22Rv1 (cell line): ENCODE results near the gene GTPBP1.
A peak's percentile ranks its signal among the peaks of the same experiment; 100 is the strongest.

Source experiments
- H3K27ac ChIP-seq: fragments of 450-650 bp; 2 replicates; pipeline ENCODE4 v1.5.1; 2017
- ZFX ChIP-seq: fragments of 450-650 bp; IDR thresholded peaks from 2 replicates; pipeline ENCODE4 v1.6.1; 2017; ENCODE audit warnings: antibody characterized with exemption, borderline replicate concordance
- TF ChIP-seq, protein P1 (sequence below): fragments of 450-650 bp; IDR thresholded peaks from 2 replicates; pipeline ENCODE4 v1.5.1; 2017; ENCODE audit warnings: mild to moderate bottlenecking

Gene GTPBP1

DNA sequence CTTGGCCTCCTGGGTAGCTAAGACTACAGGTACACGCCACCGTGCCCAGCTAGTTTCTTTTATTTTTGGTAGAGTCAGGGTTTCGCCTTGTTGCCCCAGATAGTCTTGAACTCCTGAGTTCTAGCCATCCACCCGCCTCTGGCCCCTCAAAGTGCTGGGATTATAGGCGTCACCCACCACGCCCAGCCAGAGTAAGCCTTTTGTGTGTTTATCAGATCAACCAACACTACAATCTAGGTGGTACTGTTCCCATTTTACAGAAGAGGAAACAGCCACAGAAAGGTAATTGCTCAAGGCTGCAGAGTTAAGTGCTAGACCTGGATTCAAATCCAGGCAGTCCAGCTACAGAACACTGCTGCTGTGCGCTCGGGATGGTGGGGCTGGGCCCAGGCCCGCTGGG lies 20.8 kb upstream of the GTPBP1 start:
- TF ChIP-seq ZFX = no peak
- TF ChIP-seq, protein P1, sequence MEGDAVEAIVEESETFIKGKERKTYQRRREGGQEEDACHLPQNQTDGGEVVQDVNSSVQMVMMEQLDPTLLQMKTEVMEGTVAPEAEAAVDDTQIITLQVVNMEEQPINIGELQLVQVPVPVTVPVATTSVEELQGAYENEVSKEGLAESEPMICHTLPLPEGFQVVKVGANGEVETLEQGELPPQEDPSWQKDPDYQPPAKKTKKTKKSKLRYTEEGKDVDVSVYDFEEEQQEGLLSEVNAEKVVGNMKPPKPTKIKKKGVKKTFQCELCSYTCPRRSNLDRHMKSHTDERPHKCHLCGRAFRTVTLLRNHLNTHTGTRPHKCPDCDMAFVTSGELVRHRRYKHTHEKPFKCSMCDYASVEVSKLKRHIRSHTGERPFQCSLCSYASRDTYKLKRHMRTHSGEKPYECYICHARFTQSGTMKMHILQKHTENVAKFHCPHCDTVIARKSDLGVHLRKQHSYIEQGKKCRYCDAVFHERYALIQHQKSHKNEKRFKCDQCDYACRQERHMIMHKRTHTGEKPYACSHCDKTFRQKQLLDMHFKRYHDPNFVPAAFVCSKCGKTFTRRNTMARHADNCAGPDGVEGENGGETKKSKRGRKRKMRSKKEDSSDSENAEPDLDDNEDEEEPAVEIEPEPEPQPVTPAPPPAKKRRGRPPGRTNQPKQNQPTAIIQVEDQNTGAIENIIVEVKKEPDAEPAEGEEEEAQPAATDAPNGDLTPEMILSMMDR = no peak
- no peak overlapping the region for H3K27ac ChIP-seq

DNA sequence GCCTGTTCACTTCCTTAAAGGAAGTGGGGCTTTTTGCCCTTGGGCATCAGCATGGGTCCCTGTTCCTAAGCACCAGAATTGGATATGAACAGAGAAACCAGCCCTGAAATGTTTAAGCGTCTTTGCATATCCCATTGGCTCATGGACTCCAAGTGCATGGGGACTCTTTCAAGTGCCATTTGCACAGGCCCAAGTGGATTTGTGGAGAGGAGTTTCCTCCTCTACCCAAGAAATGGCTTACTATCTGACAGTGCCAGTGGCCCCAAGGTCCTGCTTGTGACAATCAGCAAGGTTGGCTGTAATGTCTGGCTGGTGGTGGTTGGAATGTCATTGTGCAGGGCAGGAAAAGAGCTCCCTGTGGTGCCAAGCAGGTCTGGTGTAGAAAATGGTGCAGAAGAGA lies 20.0 kb upstream of the GTPBP1 start:
- TF ChIP-seq, protein P1 = no peak
- TF ChIP-seq ZFX = no peak
- no peak overlapping the region for H3K27ac ChIP-seq

DNA sequence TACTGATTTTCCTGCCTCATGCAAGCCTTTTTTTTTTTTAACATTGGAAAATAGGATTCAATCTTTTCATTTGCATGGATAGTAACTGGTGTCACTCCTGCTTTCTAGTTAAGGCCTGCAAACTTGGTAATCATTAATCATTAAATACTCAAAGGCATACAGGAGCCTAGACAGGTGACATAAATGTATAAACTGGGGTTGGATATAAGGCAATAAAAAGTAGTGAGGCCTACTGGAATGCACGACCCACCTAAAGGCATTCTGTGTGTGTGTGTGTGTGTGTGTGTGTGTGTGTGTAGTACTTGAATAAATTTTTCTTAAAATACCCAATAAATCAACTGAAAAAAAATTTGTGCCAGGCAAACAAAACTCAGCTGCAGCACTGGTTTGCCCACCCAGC lies 16.1 kb upstream of the GTPBP1 start:
- TF ChIP-seq, protein P1 = no peak
- no peak for TF ChIP-seq ZFX

DNA sequence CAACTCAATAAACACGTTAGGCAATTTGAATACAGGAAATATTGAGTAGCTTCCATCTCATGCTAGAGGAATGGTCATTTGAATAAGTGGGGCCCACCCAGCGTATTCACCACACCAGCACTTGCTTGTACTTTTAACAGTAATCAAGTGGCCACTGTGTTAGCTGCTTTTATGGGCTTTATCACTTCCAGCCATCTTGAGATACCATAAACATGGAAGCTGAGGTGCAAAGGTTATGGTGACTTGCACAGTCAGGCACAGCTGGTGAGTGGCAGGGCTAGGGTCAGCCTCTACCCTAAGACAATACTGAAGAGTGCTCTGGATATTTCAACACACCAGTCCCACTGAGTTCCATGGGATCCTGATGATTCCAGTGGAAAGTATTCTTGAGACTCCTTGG lies 11.7 kb upstream of the GTPBP1 start:
- peak overlapping the region; percentile 47; the same call in 1 of the 2 replicates for H3K27ac ChIP-seq
- TF ChIP-seq, protein P1 = no peak
- TF ChIP-seq ZFX = no peak

More for the DNA sequence above, 16.1 kb upstream of the GTPBP1 start:
- H3K27ac ChIP-seq = no peak overlapping the region

DNA sequence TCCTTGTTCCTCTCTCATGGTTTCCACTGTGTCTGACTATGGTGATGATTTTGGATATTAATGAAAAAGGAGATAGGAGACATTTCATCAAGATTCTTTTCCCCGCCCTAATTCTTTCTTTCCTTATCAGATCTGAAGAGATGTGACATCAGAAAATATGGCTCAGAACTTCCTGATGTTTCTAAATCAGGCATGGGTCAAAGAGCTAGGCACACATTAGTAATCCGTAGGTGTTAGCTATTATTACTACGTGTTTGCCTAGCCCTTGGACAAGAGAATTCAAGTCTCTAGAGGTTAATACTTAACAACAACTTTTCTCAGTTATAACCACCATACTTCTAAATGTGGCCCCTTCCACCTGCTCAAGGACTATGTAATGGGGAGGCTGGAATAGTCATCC lies 10.8 kb upstream of the GTPBP1 start:
- TF ChIP-seq ZFX = no peak
- TF ChIP-seq, protein P1 = no peak
- peak overlapping the region; percentile 47 for H3K27ac ChIP-seq

DNA sequence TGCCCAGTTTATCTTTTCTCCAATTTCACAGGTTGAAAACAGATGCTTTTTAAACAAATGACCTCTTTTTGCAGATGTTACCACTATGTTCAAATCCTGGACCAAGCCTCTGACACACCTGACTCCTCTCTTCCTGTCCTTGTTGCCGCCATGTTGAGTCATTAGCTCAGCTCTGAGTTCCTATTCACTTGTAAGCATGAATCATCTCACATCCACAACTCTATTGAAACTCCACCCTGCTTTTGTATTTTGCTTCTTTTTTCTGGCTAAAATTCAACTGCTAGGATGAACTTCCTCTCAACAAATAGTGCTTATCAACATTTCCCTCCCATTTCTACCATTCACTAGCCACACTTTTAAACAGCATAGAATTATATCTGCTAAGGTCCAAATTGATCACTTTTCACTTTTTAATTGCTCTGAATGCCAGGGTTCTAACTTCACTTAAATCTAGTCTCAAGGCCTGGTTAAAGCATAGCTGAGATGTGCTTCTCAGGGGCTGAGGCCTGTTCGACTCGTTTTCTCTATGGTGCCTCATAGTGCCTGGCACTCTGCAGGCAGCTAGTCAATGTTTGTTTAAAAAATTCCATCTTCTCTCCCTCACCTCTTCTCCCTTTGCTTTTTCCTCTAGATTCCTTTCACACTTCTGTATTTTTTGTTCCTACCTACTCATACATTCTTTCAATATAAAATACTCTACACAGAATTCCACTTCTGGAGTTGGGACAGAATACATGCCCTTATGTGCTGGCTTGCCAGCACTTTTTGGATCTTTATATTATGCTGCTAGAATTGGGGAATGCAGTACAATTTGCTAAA lies 8.9 kb upstream of the GTPBP1 start:
- TF ChIP-seq, protein P1 = no peak
- no peak for TF ChIP-seq ZFX
- H3K27ac ChIP-seq = peak overlapping the region; percentile 39

DNA sequence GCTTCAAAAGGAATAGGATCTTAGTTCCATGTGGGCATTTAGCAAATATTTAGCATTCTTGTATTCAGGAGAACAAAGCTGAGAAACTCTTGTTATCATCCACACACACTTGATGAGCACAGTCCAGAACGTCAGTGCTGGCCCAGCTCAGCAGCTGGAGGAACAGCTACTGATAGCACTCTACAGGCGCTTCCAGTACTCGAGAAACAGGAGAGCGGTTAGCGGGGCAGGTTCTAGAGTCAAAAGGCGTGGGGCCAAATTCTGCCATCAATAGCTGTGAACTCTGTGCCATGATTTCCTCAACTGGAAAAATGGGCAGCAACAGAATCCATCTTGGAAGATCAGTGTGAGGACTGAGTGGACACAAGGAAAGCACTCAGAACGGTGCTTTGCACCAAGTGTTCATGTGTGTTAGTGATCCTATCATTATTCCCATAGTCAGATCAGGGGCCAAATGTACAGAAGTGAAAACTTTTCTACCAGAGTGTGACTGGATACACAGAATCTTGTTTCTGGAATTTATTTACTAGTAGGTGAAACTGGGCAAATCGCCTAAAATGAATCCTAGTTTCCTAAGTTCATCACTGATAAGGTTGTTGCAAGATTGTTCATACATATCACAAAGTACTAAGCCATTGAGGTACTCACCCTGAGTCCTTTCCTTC lies 8.2 kb upstream of the GTPBP1 start:
- TF ChIP-seq ZFX = no peak
- TF ChIP-seq, protein P1 = no peak
- H3K27ac ChIP-seq = peak overlapping the region; percentile 39
